DND-41 (cell line): ENCODE data around the gene KIFBP.

Experiments used
- CTCF ChIP-seq: IDR thresholded peaks from 2 replicates; pipeline ENCODE4 v1.5.1; 2012; ENCODE audit warnings: borderline replicate concordance, low read length, moderate library complexity, mild to moderate bottlenecking; ENCODE audit not compliant: poor library complexity, severe bottlenecking; ENCODE audit errors: extremely low read depth
- EZH2 ChIP-seq: IDR thresholded peaks from 3 replicates; pipeline ENCODE4 v1.6.1; 2012; ENCODE audit warnings: borderline replicate concordance, low read depth, mild to moderate bottlenecking, moderate library complexity, low read length, inconsistent platforms; ENCODE audit not compliant: severe bottlenecking

- no peak for TF ChIP-seq CTCF
- TF ChIP-seq EZH2, result no peak
These were observed 64.1 kb downstream of the KIFBP start for GRCh38 chr10:69052736-69053135.
